T-helper 1 cell treated with Interleukin-12 subunit alpha and Interleukin-12 subunit beta and Interleukin-4 antibody, amounts not matched to agents 30 μg/mL and 1 μg/mL, for 36 hours (primary cell): ENCODE results near the gene ITGA2.
A peak's percentile ranks its signal among the peaks of the same experiment; 100 is the strongest.

ENCODE experiments used
- H3K27ac Mint-ChIP-seq: one replicate; pipeline ENCODE4 v1.8.0; 2021; ENCODE audit warnings: mild to moderate bottlenecking, mixed read lengths
- H3K27me3 Mint-ChIP-seq: one replicate; pipeline ENCODE4 v1.8.0; 2021; ENCODE audit warnings: low read depth, mixed read lengths
- H3K36me3 Mint-ChIP-seq: one replicate; pipeline ENCODE4 v1.8.0; 2021; ENCODE audit warnings: low read depth, mixed read lengths
- H3K4me1 Mint-ChIP-seq: one replicate; pipeline ENCODE4 v1.8.0; 2021; ENCODE audit warnings: low read depth, mixed read lengths
- H3K4me3 Mint-ChIP-seq: one replicate; pipeline ENCODE4 v1.8.0; 2021; ENCODE audit warnings: mild to moderate bottlenecking, moderate library complexity, mixed read lengths
- H3K9me3 Mint-ChIP-seq: one replicate; pipeline ENCODE4 v1.8.0; 2021; ENCODE audit warnings: mixed read lengths

ITGA2 gene

DNA sequence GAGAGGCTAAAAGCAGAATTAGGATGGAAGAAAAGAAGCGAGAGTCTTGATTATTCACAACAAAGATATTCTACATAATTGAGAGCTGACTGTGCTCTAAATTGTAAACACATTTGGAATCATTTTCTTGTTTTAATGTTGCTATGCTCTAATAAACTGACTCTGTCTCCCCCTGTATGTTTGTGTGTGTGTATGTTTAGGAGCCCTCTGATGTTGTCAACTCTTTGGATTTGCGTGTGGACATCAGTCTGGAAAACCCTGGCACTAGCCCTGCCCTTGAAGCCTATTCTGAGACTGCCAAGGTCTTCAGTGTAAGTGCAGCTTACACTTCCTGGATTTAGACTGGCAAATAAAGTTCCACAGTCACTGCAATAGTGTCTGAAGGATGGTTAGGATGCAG is 82.6 kb downstream of the ITGA2 start:
- Mint-ChIP-seq H3K27ac (no peak overlapping the region), H3K36me3 (peaks cover 48% of the 10 kb centered on the region), H3K4me3 (no peak overlapping the region), H3K9me3 (no peaks in the 10 kb centered on the region), H3K27me3 (peaks cover 7% of the 10 kb centered on the region), H3K4me1 (peaks cover 35% of the 10 kb centered on the region)

DNA sequence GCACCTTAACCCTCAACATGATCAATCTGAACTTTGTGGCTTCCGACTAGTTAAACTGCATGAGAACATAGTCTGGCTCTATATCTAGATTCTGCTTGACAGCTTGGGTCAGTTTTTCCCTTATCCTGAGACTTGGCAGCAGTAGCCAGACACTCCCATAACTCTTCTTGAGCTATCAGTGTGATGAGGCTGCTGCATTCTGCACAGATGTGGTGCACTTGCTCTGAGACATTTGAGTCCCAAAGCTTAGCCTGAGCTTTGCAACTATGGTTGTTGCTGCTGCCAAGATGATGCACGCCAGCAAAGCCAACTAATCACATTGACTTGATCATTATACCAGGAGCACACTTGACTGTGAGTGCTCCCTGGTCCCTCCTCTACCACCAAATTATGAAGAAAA is 84.2 kb downstream of the ITGA2 start:
- H3K36me3 Mint-ChIP-seq: peaks cover 46% of the 10 kb centered on the region
- peaks cover 7% of the 10 kb centered on the region for H3K27me3 Mint-ChIP-seq
- H3K27ac Mint-ChIP-seq: no peak overlapping the region
- no peaks in the 10 kb centered on the region for H3K9me3 Mint-ChIP-seq
- peaks cover 25% of the 10 kb centered on the region for H3K4me1 Mint-ChIP-seq
- H3K4me3 Mint-ChIP-seq: no peak overlapping the region

DNA sequence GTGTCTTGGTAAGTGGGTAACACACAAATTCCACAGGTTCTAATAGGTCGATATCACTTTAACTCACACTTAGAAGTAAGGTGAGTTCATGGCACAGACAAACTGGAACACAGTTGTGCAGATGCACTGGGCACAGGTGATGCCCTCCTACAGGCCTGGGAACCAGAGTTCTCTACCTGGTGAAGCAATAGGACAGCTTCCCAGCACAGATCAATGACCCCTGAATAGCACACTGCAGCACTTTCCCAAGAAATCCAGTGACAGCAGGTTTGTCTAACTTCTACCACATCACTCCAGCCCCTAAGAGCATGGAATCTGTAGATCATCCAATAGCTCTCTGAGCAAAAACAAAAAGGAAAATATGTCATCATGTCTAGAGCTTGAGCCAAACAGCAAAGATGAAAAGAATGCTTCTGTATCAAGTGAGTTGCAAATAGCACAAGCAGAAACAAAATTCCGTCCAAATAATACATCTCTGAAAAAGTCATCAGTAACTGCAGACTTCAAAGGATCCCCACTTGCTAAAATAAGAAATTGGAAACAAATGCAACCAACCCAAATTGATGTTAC is 86.9 kb downstream of the ITGA2 start:
- no peak overlapping the region for H3K4me3 Mint-ChIP-seq
- H3K4me1 Mint-ChIP-seq: peaks cover 23% of the 10 kb centered on the region
- peaks cover 7% of the 10 kb centered on the region for H3K27me3 Mint-ChIP-seq
- no peak overlapping the region for H3K27ac Mint-ChIP-seq
- peaks cover 57% of the 10 kb centered on the region for H3K36me3 Mint-ChIP-seq
- H3K9me3 Mint-ChIP-seq: no peaks in the 10 kb centered on the region

DNA sequence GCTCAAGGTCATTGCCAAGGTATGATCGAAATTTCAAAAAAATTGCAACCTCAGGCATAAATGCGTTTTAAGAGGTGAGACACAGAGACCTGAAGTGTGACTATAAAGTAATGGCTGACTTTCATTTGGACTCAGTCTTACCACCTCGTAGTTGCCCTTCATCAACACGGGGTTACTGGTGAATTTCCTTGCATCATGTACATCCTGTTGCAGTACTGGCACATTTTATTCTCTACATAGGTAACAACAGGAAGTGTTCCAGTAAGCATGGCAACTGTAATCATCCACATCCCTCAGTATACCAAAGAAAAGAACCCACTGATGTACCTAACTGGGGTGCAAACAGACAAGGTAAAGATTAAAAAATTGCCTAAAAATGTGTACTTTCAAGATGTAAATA is 91.1 kb downstream of the ITGA2 start:
- H3K4me3 Mint-ChIP-seq: no peak overlapping the region

DNA sequence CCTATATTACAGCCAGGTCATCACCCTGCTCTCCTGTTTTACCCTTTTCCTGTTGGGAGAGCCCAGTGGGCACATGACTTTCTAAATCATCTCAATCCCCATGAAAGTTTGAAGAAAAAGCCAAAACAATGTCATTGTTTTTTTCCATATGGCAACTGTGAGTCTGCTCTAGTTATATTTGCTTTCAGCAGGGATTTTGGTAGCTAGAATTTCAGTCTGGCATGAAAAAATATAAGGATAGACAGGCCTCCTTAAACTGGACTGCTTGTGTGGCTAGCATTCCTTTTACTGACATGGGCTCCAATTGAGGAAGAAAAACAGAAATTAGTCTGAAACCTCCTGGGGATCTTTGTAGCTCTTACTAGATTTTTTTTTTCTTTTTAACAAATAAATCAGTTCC is 94.8 kb downstream of the ITGA2 start:
- Mint-ChIP-seq H3K27me3 (no peaks in the 10 kb centered on the region), H3K9me3 (no peaks in the 10 kb centered on the region), H3K4me1 (peaks cover 54% of the 10 kb centered on the region), H3K4me3 (peak overlapping the region; percentile 49), H3K27ac (no peak overlapping the region), H3K36me3 (peaks cover 36% of the 10 kb centered on the region)

More for the DNA sequence above, 91.1 kb downstream of the ITGA2 start:
- Mint-ChIP-seq H3K27ac (peak overlapping the region; percentile 65), H3K27me3 (no peaks in the 10 kb centered on the region), H3K9me3 (no peaks in the 10 kb centered on the region), H3K36me3 (peaks cover 45% of the 10 kb centered on the region), H3K4me1 (peaks cover 41% of the 10 kb centered on the region)

DNA sequence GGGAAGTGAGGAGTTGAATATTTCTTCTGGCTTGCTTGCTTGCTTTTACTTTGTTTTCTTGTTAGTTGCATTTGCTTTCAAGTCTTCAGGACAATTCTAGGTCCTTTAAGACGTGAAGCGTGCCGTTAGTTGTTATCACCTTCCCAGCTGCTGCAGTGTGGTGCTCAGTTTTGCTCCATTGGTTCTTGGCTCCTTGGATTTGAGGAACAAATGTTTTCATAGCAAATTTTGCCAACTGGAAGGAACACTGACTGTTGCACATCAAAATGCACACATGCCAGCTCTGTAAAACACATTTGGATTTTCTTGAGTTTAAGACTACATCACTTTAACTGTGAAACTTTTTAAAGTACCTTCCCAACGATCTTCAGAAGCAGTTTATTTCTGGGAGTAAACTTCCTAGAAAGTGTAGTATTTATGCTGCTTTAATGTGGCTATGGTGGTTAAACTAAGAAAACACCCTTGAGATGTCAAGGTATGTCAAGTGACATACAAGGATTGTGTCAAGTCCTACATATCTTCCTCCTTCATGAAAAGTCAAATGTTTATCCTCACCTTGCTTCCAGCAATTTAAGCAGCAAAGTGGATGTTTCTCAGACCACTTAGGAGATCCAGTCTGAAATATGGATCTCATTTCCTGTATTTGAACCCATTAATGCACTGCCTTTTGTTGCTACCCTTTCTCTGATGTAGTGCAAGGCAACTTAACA is 95.5 kb downstream of the ITGA2 start:
- H3K9me3 Mint-ChIP-seq: no peaks in the 10 kb centered on the region
- peak overlapping the region; percentile 49 for H3K4me3 Mint-ChIP-seq
- peaks cover 61% of the 10 kb centered on the region for H3K4me1 Mint-ChIP-seq
- H3K27me3 Mint-ChIP-seq: peaks cover 4% of the 10 kb centered on the region
- H3K36me3 Mint-ChIP-seq: peaks cover 38% of the 10 kb centered on the region
- peak overlapping the region; percentile 42 for H3K27ac Mint-ChIP-seq

DNA sequence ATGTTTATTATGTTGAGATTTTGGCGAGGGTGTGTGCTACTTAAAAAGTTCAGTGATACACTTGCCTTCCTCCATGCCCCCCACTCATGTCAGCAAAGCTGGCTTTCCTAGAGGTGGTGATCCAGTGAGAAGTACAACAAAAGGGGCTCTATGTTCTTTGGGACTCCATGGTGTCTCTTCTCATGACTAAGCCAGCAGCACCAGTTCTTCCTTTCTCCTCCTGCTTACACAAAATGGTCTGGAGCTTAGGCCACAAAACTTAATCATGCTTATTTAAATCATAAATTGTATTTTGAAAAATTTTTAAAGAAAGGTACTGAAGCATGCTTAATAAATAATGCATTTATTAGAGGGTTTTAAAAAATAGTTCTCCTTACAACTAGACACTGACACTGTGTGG is 98.0 kb downstream of the ITGA2 start:
- H3K27me3 Mint-ChIP-seq: peaks cover 4% of the 10 kb centered on the region
- no peak overlapping the region for H3K27ac Mint-ChIP-seq
- H3K4me3 Mint-ChIP-seq: no peak overlapping the region
- peaks cover 25% of the 10 kb centered on the region for H3K36me3 Mint-ChIP-seq
- peaks cover 57% of the 10 kb centered on the region for H3K4me1 Mint-ChIP-seq
- no peaks in the 10 kb centered on the region for H3K9me3 Mint-ChIP-seq

DNA sequence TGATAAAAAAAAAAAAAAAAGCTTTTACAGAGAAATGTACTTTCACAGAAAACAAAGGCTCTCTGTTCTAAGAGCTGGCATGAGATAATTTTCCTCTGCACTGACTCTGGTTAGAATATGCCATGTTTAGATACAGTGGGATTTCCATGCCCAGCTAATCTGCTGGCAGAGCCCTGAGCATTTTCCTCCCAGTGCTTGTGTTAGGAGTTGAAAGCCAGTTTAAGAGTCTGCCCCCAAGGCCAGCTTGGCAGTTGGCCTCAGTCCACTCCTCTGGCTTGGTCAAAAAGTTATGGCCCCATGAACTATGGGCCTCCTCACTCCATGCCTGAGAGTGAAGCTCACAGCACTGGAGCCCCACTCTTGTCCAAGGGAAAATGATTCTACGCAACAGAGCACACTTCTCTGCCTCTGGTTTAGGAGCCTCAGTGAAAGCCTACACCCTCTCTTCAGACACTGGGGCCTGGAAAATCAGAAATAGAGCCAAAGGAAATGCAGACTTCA is 98.5 kb downstream of the ITGA2 start:
- peaks cover 4% of the 10 kb centered on the region for H3K27me3 Mint-ChIP-seq
- H3K36me3 Mint-ChIP-seq: peaks cover 25% of the 10 kb centered on the region
- H3K27ac Mint-ChIP-seq: no peak overlapping the region
- H3K9me3 Mint-ChIP-seq: no peaks in the 10 kb centered on the region
- H3K4me3 Mint-ChIP-seq: no peak overlapping the region
- H3K4me1 Mint-ChIP-seq: peaks cover 54% of the 10 kb centered on the region

DNA sequence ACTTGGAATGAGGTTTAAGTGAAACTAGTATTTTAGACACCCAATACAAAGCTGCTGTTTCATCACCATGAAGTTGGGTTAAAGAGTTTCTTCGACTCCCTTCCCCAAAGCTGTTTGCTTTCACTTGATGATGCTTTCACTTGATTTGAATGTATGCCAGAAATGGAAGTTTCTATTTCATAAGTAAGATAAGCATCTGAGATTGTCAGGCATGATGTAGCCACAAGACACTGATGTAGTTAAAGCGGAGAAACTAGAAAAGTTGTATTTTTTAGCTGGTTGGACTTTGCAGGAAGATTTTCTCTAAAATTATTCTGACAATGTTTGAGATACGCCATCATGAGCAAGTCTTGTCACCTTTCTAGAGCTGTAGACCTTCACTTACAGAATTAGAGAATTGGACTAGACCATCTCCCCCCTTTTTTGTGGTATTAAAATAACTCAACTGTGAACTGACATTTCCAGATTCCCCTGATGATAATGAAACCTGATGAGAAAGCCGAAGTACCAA is 100.4 kb downstream of the ITGA2 start:
- H3K36me3 Mint-ChIP-seq: peaks cover 19% of the 10 kb centered on the region
- peaks cover 4% of the 10 kb centered on the region for H3K27me3 Mint-ChIP-seq
- peak overlapping the region; percentile 70 for H3K4me3 Mint-ChIP-seq
- H3K27ac Mint-ChIP-seq: peak overlapping the region; percentile 69
- peaks cover 38% of the 10 kb centered on the region for H3K4me1 Mint-ChIP-seq
- no peaks in the 10 kb centered on the region for H3K9me3 Mint-ChIP-seq

DNA sequence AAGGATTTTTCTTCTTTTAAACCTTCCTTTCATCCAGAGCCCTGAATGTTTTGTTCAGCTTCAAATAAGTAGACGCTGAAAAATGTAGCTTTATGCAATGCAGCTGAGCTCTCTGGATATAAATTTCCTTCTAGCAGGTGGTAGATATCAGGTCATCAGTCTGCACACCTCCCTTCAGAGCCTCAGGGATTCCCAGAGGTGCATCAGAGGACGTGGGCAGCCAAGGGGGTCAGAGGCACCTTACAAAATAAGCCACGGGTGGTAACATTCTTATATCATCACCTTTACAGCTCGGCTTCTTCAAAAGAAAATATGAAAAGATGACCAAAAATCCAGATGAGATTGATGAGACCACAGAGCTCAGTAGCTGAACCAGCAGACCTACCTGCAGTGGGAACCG is 101.1 kb downstream of the ITGA2 start:
- H3K9me3 Mint-ChIP-seq: no peaks in the 10 kb centered on the region
- peaks cover 20% of the 10 kb centered on the region for H3K36me3 Mint-ChIP-seq
- peaks cover 4% of the 10 kb centered on the region for H3K27me3 Mint-ChIP-seq
- H3K4me1 Mint-ChIP-seq: peaks cover 31% of the 10 kb centered on the region
- peak overlapping the region; percentile 37 for H3K4me3 Mint-ChIP-seq
- no peak overlapping the region for H3K27ac Mint-ChIP-seq

DNA sequence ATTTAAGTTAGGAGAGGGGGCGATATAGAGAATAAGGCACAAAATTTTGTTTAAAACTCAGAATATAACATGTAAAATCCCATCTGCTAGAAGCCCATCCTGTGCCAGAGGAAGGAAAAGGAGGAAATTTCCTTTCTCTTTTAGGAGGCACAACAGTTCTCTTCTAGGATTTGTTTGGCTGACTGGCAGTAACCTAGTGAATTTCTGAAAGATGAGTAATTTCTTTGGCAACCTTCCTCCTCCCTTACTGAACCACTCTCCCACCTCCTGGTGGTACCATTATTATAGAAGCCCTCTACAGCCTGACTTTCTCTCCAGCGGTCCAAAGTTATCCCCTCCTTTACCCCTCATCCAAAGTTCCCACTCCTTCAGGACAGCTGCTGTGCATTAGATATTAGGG is 102.1 kb downstream of the ITGA2 start:
- Mint-ChIP-seq H3K27ac (no peak overlapping the region), H3K36me3 (peaks cover 21% of the 10 kb centered on the region), H3K4me3 (no peak overlapping the region), H3K27me3 (peaks cover 4% of the 10 kb centered on the region), H3K4me1 (peaks cover 25% of the 10 kb centered on the region), H3K9me3 (no peaks in the 10 kb centered on the region)

DNA sequence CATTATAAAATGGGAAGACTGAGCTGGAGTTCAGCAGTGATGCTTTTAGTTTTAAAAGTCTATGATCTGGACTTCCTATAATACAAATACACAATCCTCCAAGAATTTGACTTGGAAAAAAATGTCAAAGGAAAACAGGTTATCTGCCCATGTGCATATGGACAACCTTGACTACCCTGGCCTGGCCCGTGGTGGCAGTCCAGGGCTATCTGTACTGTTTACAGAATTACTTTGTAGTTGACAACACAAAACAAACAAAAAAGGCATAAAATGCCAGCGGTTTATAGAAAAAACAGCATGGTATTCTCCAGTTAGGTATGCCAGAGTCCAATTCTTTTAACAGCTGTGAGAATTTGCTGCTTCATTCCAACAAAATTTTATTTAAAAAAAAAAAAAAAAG is 103.1 kb downstream of the ITGA2 start:
- H3K27ac Mint-ChIP-seq: no peak overlapping the region
- H3K4me3 Mint-ChIP-seq: no peak overlapping the region
- peaks cover 20% of the 10 kb centered on the region for H3K4me1 Mint-ChIP-seq
- H3K27me3 Mint-ChIP-seq: peaks cover 4% of the 10 kb centered on the region
- H3K9me3 Mint-ChIP-seq: no peaks in the 10 kb centered on the region
- H3K36me3 Mint-ChIP-seq: peaks cover 16% of the 10 kb centered on the region

DNA sequence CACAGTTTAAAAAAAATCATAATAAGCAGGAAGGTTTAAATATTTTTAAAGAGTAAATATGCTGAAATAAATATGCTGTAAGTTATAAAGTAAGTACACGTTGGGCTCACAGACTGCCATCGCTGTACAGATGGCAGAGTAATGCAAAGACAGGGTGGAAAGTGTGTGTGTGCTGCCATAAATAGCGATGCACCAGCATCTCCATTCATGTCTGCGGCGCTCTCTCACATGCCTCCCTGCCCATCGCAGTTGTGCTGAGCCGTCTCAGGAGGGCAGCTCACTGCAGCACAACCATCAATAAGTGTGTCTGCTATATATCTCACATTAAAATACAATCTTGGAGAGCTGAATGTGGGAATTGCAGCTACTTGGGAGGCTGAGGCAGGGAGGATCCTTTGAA is 106.1 kb downstream of the ITGA2 start:
- H3K4me3 Mint-ChIP-seq: no peak overlapping the region
- no peaks in the 10 kb centered on the region for H3K27me3 Mint-ChIP-seq
- H3K36me3 Mint-ChIP-seq: peaks cover 20% of the 10 kb centered on the region
- H3K9me3 Mint-ChIP-seq: no peaks in the 10 kb centered on the region
- no peak overlapping the region for H3K27ac Mint-ChIP-seq
- H3K4me1 Mint-ChIP-seq: peaks cover 8% of the 10 kb centered on the region

DNA sequence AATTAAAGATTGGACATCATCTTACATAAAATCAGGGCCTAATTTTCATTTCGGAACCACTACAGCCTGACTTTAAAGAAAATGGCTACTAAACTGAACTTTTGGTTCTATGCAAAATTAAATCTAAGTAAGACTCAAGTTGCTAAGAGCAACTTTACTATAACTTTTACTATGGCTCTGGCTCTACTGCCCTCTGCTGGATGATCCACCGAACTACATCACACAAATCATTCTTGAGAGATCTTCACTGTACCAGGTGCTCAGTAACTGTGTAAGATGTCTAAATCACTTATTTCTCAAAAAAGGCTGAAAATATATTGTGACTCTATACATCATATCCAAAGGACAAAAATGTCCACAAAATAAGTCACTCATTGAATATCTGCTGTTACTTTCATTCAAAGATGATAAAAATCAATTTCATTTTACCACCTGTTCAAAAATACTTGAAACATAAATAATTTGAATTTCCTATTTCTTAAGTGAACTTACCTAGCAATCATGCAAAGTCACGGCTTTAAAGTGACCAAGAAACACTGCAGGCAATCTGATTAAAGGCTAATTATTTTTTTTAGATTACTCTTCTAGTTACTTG is 106.9 kb downstream of the ITGA2 start:
- Mint-ChIP-seq H3K27ac (peak overlapping the region; percentile 38), H3K4me3 (no peak overlapping the region), H3K4me1 (peaks cover 6% of the 10 kb centered on the region), H3K27me3 (no peaks in the 10 kb centered on the region), H3K9me3 (no peaks in the 10 kb centered on the region), H3K36me3 (peaks cover 20% of the 10 kb centered on the region)

DNA sequence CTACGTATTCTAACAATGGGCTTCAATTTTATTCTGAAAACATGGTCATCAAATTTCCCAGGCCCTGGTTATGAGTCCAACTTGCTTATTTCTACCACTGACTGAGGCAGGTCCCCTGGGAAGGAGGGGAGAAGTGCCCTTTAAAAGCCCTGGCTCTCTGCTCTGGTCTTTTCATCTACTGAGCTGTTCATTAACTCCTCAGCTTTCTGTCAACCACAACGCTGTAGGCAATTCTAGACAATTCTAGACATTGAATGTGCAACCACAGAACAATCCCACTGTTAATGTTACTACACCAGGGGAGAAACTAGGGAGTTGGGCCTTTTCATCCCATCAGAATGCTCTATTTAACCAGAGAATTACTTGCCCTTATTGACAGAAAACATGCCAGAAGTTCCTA is 110.4 kb downstream of the ITGA2 start:
- Mint-ChIP-seq H3K36me3 (peaks cover 34% of the 10 kb centered on the region), H3K4me1 (peaks cover 7% of the 10 kb centered on the region), H3K9me3 (no peaks in the 10 kb centered on the region), H3K4me3 (no peak overlapping the region), H3K27ac (no peak overlapping the region), H3K27me3 (no peaks in the 10 kb centered on the region)
